Hypothalamus (tissue), 51 donors: ENCODE data around the gene SOCS6.

Experiments used
- DNase-seq, 51 donors: peaks; one replicate each; lab custom pipeline; 2025; lab: John Stamatoyannopoulos, UW

SOCS6 gene

DNA sequence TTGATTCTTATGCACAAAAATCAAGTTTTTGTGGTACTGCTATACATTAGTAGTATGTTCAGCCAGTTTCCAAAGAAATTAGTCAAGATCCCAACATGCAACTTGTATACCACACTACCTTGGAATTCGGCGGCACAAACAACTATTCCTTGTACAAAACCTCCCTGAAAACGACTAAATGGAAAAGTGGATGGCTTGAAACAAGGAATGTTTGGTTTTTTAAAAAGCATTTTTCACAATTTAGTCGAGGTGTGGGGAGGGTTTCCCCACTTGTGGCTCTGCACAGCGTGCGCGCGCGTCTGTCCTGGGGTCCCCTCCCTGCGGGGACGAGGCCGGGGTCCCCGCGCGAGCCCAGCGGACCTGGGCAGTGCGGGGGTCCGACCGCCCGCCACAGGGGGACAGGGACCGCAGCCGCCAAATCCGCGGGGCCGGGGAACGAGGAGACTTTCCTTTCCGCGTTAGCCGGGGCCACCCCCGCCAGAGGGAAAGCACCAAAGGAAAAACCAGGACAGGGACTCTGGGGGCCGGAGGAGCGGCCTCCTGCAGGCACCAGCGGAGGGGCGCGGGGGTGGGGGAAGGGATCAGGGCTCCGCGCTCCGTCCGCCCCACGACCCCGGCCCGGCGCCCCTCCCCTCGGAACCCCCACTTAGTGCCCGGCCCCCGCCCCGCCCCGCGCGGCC lies 534 bp upstream of the SOCS6 start:
- DNase-seq, result peak in 20 of 51 donors; percentile 23 to 69 (median 47)

DNA sequence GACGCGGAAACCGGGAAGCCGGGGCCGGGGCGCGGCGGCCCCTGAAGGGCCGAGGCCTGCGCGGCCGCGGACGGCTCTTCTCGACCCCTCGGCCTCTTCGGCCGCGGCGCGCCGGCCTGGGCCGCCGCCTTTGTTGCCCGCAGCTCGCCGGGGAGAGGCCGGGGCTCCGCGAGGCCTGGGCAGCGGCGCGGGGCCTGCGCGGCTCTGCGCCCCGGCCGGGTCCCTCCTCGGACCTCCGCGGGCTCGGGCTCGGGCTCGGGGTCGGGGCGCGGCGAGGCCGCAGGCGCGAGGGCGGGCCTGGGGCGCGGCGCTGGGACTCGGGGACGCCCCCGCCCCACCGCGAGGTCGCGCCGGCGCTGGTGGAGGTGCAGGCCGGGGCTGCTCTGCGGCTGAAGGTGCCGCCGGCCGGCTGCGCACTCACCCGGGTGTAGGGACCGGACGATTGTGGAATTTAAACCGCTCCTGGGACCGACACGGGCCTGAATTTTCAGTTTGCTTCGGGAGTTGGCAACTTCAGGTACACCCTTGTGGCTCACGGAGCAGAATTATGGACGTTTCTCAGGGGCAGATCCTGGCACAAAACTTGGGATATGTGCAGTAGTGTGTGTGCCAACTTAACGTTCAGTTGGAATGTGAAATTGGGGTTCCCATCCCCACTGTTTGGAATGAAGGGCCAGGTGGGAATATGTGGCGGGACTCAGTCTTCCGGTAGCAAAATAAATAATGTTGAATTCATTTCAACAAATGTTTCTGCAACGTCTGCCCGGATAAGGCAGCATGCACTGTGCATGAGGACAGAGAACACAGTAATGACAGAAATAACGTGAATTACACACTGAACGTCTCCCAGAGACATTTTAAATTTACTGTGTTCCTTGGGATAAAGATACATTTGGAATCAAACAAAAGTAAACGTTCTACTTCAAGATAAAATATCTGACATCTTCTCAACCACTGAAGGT lies 787 bp downstream of the SOCS6 start:
- DNase-seq, result peak in 14 of 51 donors; percentile 9 to 60 (median 40)

DNA sequence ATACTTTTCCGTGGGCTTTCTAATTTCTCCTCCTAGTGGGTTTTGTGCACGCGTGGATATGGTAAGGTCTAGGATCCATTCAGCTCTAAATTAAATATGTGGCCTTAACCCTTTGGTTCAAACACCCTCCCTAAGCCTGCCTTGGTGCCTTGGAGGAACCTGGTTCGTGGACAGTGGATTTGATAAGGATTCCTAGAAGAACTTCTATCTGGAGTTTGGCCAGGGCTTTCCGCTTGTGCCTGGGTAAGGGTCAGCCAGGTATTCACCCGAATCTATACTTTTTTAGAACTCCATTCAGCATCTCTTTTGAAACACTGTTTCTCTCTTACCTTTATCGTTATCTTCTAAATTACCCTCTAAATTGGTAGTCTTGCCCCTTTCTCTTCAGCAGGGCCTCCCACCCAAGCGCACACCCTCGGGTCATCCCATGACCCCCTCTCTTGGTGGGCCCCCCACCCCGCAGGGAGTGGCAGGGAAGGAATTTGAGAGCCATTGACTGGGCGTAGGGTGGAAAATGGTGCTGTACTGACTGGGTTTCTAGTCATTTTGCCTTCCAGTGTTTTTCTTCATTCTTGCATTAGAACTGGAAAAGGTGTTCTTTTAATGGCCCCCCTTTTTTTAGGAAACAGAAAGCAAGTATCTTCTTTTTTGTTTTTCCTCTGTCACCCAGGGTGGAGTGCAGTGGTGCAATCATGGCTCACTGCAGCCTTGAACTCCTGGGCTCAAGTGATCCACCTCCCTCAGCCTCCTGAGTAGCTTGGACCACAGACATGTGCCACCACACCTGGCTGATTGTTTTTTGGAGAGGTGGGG lies 1.8 kb downstream of the SOCS6 start:
- no peak for DNase-seq

DNA sequence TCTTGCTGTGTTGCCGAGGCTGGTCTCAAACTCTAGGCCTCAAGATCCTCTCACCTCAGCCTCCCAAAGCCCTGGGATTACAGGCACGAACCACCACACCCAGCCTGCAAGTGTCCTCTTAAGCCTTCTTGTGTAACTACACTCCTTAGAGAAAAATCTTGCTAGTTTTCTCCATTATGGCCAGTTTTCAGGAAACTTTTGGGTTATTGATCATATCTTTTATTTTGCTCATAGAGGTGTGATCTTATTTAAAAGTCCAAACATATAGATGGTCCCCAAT lies 2.4 kb downstream of the SOCS6 start:
- DNase-seq, result no peak

DNA sequence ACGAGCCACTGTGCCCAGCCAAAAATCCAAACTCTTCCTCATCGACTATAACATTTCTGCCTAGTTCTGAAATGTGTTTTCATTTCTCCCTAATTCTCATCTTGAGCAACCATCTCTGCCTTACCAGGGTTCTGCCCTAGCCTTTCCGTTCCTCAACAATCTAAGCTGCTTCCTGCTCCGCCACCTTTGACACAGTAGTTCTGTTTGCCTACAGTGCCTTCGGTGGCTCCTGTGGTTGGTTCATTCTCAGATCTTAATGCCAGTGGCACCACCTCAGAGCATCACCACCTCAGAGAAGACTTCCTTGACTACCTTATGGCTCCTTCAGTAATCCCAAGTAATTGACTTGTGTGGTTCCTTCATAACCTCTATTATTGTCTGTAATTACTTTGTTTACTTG lies 3.8 kb downstream of the SOCS6 start:
- no peak for DNase-seq

DNA sequence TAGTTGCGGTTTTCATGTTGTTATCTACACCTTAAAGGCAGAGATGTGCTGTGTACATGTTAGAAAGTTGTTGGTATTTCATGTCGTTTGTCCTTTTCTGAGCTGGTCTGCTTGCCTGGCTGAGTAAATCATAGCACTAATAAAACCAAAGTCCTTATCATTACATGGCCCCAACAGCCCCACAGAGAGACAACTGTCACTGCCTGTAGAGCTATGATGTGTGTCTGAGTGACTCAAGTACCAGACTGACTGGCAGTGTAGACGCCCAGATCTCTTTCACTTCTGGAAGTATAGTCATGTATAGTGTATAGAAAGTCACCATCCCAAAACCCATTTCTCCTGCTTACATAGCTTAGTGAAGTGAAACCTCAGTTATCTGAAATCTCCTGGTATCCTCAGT lies 4.3 kb downstream of the SOCS6 start:
- no peak for DNase-seq

DNA sequence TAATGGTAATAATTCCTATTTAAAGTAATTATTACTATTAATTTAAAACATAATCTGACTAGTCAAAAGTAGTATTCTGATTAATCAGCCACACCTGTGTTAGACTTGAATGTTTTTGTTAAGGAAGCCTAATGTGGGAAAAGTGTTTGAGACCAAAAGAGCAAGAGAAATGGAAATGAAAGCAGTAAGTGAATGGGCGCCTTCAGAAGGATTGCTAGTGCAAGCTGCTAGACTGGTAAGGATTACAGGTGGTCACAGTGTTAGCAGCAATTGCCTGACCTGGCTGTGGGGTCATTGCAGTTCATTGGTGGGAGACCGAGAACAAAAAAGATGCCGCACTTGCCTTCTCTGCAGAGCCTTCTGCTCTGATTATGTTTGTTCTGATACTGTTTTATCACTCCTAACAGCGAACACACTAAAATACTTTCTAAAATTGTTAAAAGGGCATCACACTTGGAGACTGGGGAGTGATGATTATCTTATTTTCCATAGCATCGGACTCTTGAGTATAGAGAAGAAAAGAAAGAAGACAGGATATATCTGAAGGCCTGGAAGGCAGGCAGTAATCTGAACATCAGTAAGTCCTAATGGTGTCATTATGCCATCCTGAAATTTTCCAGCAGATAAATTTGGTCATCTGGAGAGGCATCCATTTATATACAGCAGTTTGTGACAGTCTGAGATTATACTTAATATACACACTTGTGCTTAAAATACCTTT lies 5.8 kb downstream of the SOCS6 start:
- DNase-seq, result no peak

DNA sequence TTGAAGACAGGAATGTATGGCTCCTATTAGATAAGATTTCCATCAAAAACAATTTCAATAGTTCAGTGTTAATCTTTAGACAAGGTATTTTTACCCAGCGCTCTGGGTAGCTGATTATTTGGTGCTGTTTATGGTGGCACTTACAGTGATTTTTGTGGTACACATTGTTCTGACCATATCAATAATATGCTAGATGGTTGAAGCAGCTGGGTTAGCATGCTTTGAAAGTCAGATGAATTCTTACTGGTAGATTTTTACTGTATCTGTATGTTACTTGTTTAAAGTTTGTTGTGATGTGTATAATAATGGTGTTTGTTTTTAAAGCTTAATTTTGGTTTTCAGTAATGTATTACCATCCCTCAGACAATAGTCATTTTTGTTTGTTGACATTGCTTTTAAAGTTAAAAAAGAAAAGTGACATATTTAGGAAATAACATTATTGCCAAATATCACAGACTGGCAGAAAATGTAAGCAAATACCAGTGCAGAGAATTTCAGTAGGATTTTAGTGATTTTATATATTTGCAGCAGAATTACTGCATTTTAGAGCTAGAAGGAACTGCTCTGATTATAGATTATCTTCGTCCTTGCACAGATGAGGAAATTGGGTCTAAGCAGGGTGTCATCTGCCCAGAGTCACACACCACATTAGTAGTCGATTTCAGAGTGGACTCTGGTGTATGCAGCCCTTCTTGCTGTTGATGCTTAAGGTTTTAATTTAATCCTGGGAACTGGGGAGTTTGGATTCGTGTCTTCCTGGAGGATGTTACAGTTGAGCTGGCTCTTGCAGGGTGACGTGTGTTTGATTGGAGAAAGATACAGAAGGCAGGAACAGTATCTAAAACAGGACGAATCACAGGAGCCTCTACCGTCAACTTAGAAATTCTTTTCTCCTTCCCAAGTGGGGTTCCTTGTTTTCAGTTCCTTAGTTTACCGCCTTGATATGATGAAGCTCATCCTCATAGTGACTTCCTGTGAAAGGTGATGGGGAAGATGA lies 6.6 kb downstream of the SOCS6 start:
- DNase-seq, result peak in 2 of 51 donors; percentile 17 to 31

DNA sequence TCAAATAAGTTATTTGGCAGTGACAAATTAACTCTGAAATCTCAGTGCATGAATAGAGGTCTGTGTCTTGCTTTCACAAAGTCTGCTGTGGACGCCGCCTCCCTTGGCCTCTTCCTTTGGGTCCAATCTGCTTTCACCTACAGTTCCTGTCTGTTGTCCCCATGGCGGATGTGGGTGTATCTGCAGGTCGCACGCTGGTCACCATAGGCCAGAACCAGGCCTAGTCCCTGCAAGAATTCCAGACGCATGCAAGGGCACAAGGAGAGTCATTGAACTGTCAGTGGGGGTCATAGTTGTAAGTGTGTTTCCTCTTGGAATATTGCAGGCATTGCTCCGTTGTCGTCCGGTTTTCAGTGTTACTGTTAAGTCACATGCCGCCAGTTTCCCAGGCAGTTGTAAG lies 7.4 kb downstream of the SOCS6 start:
- peak in 2 of 51 donors; percentile 10 to 15 for DNase-seq

DNA sequence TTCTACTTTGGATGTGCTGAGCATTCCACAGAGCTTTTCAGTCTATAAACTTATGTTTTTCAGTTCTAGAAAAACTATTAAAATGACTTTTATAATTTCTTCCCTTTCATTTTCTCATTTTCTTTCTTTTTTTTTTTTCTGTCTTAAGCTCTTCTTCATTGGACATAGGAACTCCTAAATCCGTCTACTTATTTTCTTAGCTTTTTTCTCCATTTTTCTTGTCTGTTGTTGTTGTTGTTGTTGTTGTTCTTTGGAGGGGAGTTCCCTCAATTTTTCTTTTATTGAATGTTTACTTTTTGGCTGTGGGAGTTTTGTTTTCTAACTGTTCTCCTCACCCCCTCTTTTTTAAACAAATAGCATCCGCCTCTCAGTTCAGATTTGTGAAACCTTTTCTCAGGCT lies 7.9 kb downstream of the SOCS6 start:
- no peak for DNase-seq

DNA sequence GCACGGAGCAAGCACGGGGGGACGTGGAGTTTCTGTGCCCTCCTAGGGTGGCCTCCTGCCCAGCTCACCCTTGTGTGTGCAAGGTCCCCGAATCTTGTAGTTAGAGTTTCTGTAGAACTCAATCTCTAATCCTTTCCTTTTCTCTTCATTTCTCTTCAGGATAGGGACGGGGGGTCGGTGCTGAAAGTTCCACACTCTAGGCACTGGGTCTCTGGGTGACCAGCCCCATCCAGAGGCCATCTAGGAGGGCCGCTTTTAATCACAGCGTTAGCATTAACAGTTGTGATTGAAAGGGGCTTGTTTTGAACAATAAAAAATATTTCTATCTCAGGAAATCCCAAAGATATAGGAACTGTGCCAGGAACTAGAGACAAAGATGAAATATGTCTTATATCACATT lies 10.5 kb downstream of the SOCS6 start:
- DNase-seq, result no peak

DNA sequence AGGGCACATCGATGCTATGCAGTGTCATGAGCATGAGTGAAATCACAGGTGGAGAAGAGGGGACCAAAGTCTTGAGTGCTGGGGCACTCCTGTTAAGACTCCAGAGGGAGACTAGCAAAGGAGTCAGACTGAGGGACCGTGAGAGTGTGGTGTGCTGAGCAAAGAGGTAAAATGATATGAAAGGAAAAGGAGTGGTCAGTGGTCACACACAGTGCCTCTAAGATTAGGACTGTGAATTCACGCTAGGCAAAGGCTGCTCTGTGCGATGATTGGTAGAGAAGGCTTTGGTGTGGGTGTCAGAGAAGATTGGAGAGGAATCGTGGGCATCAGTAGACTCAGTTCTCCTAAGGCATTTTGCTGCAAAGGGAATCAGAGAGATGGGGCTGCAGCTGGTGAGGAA lies 12.8 kb downstream of the SOCS6 start:
- DNase-seq, result no peak

DNA sequence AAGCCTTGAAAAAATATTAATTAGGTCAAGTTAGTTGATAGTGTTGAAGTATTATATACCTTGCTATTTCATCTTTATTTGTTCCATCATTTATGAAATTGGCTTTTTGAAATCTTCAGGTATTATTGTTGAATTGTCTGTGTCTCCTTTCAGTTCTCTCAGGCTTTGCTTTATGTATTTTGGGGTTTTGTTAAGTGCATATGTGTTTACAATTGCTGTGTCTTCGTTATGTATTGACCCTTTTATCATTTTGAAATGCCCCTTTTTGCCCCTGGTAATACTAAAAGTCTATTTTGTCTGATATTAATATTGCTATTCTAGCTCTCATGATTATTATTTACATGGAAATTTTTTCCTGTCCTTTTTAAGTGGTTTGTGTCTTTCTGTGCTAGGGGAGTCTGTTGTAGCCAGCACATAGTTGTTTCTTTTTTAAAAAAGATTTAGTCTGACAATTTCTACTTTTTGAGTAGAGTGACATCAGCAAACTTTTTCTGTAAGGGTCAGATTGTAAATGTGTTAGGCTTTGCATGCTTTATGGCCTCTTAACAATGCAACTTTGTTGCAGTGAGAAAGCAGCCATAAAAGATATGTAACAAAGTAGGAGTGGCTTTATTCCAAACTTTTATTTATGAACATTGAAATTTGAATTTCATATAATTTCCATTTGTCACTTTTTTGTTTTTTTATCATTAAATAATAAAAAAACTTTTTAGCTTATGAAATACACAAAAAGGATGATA lies 19.9 kb downstream of the SOCS6 start:
- DNase-seq, result no peak

DNA sequence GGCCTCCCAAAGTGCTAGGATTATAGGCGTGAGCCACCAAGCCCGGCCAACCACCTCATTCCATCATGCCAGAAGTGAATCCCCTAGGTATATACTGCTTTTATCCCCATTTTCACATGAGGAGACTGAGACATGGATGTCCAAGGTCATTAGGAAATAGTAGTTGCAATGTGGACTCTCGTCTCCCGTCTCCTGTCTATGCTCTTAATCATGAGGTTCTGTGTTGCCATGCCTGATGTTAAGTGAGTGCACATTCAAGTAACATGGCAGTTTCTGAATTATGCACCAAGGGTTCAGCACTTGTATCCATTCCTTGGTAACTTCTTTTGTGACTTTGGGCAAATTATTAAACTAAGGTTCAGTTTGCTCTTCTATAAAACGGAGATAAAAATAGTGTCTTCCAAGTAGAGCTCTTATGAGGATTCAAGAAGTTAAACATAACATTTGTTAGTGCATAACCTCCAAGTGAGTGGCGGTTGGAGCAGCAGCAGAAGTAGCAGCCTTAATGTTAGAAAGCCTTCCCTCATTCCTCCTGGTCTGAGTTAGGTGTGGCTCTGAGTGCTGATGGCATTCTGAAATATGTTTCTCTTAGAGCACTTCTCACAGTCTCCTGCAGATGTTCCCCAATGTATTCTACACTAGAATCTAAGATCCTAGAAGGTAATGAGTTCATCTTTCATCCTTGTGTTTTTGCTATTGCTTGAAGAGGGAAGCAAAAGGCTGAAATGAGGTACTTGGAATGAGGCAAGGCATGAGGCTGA lies 21.9 kb downstream of the SOCS6 start:
- DNase-seq, result no peak

DNA sequence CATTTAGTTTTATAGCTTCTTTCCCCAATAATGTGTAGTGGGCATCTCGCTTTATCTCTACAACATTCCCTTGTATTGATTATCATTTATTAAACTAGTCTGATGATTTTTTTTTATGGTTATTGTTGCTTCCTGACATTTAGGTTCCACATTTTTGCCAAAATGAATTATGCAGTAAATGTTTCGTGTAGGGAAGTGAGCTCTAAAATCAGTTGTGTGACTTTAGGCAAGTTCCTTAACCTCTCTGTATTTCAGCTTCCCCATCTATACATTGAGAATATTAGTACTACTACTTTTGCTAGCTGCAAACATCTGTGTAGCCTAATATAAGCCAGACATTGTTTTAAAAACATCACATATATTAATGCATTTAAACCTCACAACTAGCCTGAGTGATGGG lies 22.9 kb downstream of the SOCS6 start:
- DNase-seq, result no peak

DNA sequence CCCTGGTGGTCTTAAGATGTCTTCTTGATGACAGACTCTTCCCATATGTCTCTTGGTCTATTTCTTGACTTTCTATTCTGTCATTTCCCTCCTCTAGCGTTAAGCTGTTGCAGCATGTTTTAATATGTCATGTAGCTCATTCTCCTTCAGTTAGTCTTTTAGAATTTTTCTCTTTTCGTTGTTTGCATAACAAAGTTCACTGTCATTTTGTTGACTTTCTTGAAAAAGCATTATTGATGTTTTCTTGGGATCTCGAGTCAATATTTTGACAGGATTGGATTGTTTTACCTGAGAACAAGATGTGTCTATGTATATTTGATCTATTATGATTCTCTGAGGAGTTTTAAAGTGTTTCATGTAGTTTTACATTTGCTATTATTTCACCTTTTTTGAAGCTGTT lies 24.8 kb downstream of the SOCS6 start:
- no peak for DNase-seq

DNA sequence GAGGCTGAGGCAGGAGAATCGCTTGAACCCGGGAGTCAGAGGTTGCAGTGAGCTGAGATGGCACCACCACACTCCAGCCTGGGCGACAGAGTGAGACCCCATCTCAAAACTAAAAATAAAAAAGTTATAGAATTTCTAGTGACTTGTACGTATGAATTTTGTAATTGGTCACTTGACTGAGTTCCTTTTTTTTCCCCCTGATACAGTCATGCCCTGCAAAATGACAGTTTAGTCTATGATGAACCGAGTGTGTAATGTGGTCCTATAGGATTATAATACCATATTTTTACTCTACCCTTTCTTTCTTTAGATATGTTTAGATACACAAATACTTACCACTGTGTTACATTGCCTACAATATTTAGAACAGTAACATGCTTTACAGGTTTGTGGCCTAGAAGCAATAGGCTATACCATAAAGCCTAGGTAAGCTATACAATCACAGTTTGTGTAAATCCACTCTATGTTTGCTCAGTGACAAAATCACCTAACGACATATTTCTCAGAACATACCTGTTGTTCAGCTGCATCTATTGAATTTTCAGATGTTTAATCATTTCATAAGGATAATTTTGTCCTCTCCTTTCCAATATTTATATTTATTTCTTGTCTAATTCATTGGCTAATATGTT lies 25.4 kb downstream of the SOCS6 start:
- no peak for DNase-seq

DNA sequence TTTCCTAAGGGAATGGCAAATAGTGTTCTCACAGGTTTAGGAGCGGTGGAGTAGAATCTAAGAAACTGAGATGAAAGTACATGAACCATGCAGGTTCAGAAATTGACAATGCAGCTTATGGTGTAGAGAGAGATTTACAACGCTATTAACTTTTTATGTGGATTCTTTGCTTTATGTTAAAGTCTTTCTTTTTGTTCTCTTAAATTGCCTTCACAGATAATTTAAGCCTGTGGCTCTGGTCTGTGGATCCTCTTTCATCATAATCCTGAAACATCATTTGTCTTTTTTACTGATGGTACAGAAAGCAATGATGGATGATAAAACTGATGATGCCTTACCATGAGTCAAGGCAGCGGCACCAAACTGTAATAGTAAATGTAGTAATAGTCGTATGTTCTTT lies 30.3 kb downstream of the SOCS6 start:
- DNase-seq, result no peak
